Mesenchymal stem cell (in vitro differentiated cells and primary cell): ENCODE results near the gene LGALS3BP.

ENCODE experiments used
- DNase-seq: peaks from one replicate; pipeline ENCODE4 v3.0.0-alpha.2; 2013
- H2AFZ ChIP-seq: one replicate; pipeline ENCODE4 v1.6.1; 2013; ENCODE audit warnings: low read depth, mild to moderate bottlenecking, control low read depth, inconsistent platforms, low read length, moderate library complexity
- H2AK5ac ChIP-seq: 2 replicates; pipeline ENCODE4 v1.6.1; 2013; ENCODE audit warnings: low read length, moderate library complexity, mild to moderate bottlenecking, inconsistent platforms; ENCODE audit not compliant: severe bottlenecking
- H2BK120ac ChIP-seq: one replicate; pipeline ENCODE4 v1.6.1; 2013; ENCODE audit warnings: low read depth, mild to moderate bottlenecking, inconsistent platforms, low read length, moderate library complexity
- H2BK12ac ChIP-seq, 2 experiments: one replicate each; pipeline ENCODE4 v1.6.1; 2013; ENCODE audit warnings: inconsistent platforms in 2 of 2, low read length in 2 of 2, mild to moderate bottlenecking in 2 of 2, moderate library complexity in 2 of 2, control low read depth in 1 of 2
- H2BK15ac ChIP-seq: one replicate; pipeline ENCODE4 v1.6.1; 2013; ENCODE audit warnings: mild to moderate bottlenecking, low read depth, inconsistent platforms; ENCODE audit not compliant: poor library complexity, severe bottlenecking
- H2BK5ac ChIP-seq: 2 replicates; pipeline ENCODE4 v1.6.1; 2013; ENCODE audit warnings: low read depth, mild to moderate bottlenecking, low read length, control low read depth, inconsistent platforms; ENCODE audit not compliant: poor library complexity, severe bottlenecking
- H3K14ac ChIP-seq, 2 experiments: one replicate each; pipeline ENCODE4 v1.6.1; 2013; ENCODE audit warnings: inconsistent platforms in 2 of 2, low read length in 2 of 2, control low read depth in 1 of 2, mild to moderate bottlenecking in 1 of 2, moderate library complexity in 1 of 2
- H3K18ac ChIP-seq, 2 experiments: one replicate each; pipeline ENCODE4 v1.6.1; 2013; ENCODE audit warnings: inconsistent platforms in 2 of 2, low read length in 2 of 2, control low read depth in 1 of 2, low read depth in 1 of 2, mild to moderate bottlenecking in 1 of 2
- H3K23ac ChIP-seq, 2 experiments: one replicate each; pipeline ENCODE4 v1.6.1; 2013; ENCODE audit warnings: inconsistent platforms in 2 of 2, low read length in 2 of 2, mild to moderate bottlenecking in 2 of 2, moderate library complexity in 2 of 2, control low read depth in 1 of 2
- H3K27ac ChIP-seq: 2 replicates; pipeline ENCODE4 v1.5.1; 2013; ENCODE audit warnings: mild to moderate bottlenecking, moderate library complexity, low read length, control low read depth, inconsistent platforms; ENCODE audit not compliant: poor library complexity, severe bottlenecking
- H3K27me3 ChIP-seq, 2 experiments: 2 replicates each; pipeline versions ENCODE4 v1.6.1 to v1.7.0; 2013; ENCODE audit warnings: low read length in 2 of 2, mild to moderate bottlenecking in 2 of 2, moderate library complexity in 2 of 2, control low read depth in 1 of 2, inconsistent platforms in 1 of 2; ENCODE audit not compliant: control insufficient read depth in 1 of 2, insufficient read depth in 1 of 2
- H3K36me3 ChIP-seq, 2 experiments: 2 replicates each; pipeline versions ENCODE4 v1.6.1 to v1.7.0; 2013; ENCODE audit warnings: low read length in 2 of 2, control low read depth in 1 of 2, inconsistent platforms in 1 of 2, low read depth in 1 of 2, mild to moderate bottlenecking in 1 of 2; ENCODE audit not compliant: insufficient read depth in 2 of 2, control insufficient read depth in 1 of 2
- H3K4ac ChIP-seq, 2 experiments: one replicate each; pipeline ENCODE4 v1.6.1; 2013; ENCODE audit warnings: inconsistent platforms in 2 of 2, low read length in 2 of 2, mild to moderate bottlenecking in 2 of 2, moderate library complexity in 2 of 2, control low read depth in 1 of 2, low read depth in 1 of 2
- H3K4me1 ChIP-seq: 2 replicates; pipeline ENCODE4 v1.6.1; 2013; ENCODE audit warnings: low read depth, low read length, control low read depth; ENCODE audit not compliant: control insufficient read depth, insufficient read depth
- H3K4me2 ChIP-seq: 2 replicates; pipeline ENCODE4 v1.6.1; 2013; ENCODE audit warnings: low read length, mild to moderate bottlenecking, inconsistent platforms; ENCODE audit not compliant: poor library complexity, severe bottlenecking
- H3K4me3 ChIP-seq, 2 experiments: 2 replicates each; pipeline versions ENCODE4 v1.5.1 to v1.7.0; 2013; ENCODE audit warnings: low read length in 2 of 2, mild to moderate bottlenecking in 2 of 2, control low read depth in 1 of 2, low read depth in 1 of 2; ENCODE audit not compliant: insufficient read depth in 1 of 2
- H3K79me1 ChIP-seq: replicated peaks from 2 replicates; pipeline ENCODE4 v1.6.1; 2013; ENCODE audit warnings: mild to moderate bottlenecking, control low read depth, low read length, inconsistent platforms; ENCODE audit not compliant: poor library complexity, severe bottlenecking
- H3K9ac ChIP-seq: 2 replicates; pipeline ENCODE4 v1.7.0; 2013; ENCODE audit warnings: mild to moderate bottlenecking, low read length, moderate library complexity
- H3K9me3 ChIP-seq: 2 replicates; pipeline ENCODE4 v1.7.0; 2013; ENCODE audit warnings: mild to moderate bottlenecking, low read length; ENCODE audit not compliant: control insufficient read depth
- H4K8ac ChIP-seq: one replicate; pipeline ENCODE4 v1.6.1; 2013; ENCODE audit warnings: inconsistent platforms, mild to moderate bottlenecking, low read length, moderate library complexity
- H4K91ac ChIP-seq: one replicate; pipeline ENCODE4 v1.6.1; 2013; ENCODE audit warnings: mild to moderate bottlenecking, low read length, inconsistent platforms
- WGBS: methylation state at CpG from one replicate; pipeline ENCODE4 v1.1.7; 2013; ENCODE audit warnings: mixed read lengths; 5-methylcytosine and 5-hydroxymethylcytosine counted together

The LGALS3BP gene

DNA sequence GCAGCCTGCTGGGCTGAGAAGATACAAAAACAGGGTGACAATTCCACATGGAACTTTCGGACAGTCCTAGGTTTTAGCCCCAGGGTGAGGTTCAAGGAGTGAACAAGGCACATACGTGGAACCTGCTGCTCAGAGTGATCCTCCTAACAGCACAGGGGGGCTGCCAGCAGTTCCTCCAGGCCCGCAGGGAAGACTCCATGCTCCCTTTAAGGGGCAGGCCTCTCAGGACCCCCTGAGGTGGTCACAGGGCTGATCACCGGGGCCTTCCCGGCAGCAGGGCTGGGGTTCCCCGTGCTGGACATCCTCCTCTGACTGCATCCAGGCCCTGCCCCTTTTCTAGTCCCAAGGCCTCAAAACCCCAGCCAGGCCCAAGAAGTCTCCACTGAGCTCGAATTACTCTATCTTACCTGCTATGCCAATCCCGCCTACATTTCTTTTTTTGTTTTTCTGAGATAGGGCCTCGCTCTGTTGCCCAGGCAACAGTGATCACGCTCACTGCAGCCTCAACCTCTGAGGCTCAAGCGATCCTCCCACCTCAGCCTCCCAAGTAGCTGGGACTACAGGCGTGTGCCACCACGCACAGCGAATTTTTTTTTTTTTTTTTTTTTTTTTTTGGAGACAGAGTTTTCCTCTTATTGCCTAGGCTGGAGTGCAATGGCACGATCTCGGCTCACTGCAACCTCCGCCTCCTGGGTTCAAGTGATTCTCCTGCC is 19.5 kb upstream of the LGALS3BP start:
- Histone ChIP-seq H3K27me3 (no peaks in the 10 kb centered on the region), H3K36me3 (peaks cover 56 to 84% of the 10 kb centered on the region in 2 experiments), H3K4me2 (no peak overlapping the region), H2BK120ac (no peak overlapping the region), H3K9ac (no peak overlapping the region), H3K4ac (no peak overlapping the region), H4K91ac (no peak overlapping the region), H3K23ac (no peak overlapping the region), H3K27ac (no peak overlapping the region), H2AFZ (no peak overlapping the region), H2BK12ac (no peak overlapping the region), H2BK15ac (no peak overlapping the region), H3K18ac (no peak overlapping the region), H3K79me1 (peaks cover 49% of the 10 kb centered on the region), H3K4me3 (no peak overlapping the region), H2BK5ac (no peak overlapping the region), H3K9me3 (no peaks in the 10 kb centered on the region), H2AK5ac (no peak overlapping the region), H4K8ac (no peak overlapping the region), H3K4me1 (peaks cover 18% of the 10 kb centered on the region), H3K14ac (no peak overlapping the region)
- WGBS: 96% methylated on average over 17 of the region's 17 CpGs
- no peak for DNase-seq

DNA sequence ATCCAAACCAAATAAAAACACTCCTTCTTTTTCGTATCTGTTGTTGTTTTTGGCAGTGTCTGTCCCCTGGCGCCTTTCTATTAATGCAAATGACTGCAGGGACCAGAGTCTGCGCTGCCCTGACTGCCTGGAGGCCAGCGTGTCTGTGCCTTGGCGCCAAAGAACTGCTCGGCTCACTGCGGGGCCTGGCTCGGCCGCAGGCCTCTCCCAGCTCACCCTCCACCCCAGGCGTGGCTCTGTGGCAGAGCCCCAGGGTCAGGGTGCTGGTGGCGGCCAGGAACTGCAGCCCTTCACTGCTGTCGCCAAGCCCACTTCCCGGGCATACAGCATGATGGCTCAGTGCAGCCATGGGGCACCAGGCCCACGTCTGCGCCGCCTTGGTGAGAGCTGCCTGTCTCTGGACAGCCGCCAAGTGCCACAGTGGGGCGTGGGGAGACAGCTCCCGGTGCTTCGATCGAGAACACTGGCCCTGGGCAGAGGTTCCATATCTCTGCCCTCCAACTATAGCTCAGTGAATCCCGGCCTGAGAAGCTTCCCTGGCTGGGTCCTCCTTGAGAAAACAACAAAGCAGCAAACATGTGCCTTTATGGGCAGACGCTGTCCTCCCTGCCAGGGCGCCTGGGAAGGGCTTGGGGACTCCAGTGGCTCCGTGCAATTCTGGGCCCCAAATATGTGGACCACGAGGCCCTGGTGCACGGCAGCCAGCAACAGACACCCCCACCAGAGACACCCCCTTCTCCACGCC is 18.8 kb upstream of the LGALS3BP start:
- Histone ChIP-seq H3K36me3 (peaks cover 63 to 91% of the 10 kb centered on the region in 2 experiments), H3K9me3 (no peaks in the 10 kb centered on the region), H2BK15ac (no peak overlapping the region), H3K4me1 (peaks cover 15% of the 10 kb centered on the region), H3K14ac (no peak overlapping the region), H2BK12ac (no peak overlapping the region), H3K18ac (no peak overlapping the region), H2BK5ac (no peak overlapping the region), H4K8ac (no peak overlapping the region), H2AFZ (no peak overlapping the region), H3K4me2 (no peak overlapping the region), H3K4me3 (no peak overlapping the region), H3K27ac (no peak overlapping the region), H3K9ac (no peak overlapping the region), H2BK120ac (no peak overlapping the region), H4K91ac (no peak overlapping the region), H3K79me1 (peaks cover 55% of the 10 kb centered on the region), H2AK5ac (no peak overlapping the region), H3K4ac (no peak overlapping the region), H3K23ac (no peak overlapping the region), H3K27me3 (no peaks in the 10 kb centered on the region)
- no peak for DNase-seq
- WGBS: 96% methylated on average over 28 of the region's 28 CpGs

DNA sequence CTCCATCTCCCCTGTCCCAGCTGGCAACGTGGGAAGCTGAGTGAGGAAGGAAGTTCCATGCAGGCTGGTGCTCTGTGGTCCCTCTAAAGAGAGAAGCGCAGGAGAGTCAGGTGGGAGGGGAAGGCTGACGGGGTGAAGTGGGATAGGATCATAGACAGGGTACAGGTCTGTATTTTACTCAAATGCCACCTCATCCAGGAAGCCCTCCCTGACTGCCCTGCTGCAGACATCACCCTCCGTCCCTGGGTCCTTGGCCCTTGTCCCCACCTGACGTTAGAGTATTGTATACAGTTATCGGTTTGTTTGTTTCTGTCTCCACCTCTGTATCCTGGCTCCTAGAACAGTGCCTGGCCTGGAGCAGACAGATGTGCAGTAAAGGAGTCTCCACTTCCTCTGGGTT is 18.2 kb upstream of the LGALS3BP start:
- Histone ChIP-seq H4K8ac (no peak overlapping the region), H3K27me3 (no peaks in the 10 kb centered on the region)
- 97% methylated on average over 5 of the region's 6 CpGs for WGBS

DNA sequence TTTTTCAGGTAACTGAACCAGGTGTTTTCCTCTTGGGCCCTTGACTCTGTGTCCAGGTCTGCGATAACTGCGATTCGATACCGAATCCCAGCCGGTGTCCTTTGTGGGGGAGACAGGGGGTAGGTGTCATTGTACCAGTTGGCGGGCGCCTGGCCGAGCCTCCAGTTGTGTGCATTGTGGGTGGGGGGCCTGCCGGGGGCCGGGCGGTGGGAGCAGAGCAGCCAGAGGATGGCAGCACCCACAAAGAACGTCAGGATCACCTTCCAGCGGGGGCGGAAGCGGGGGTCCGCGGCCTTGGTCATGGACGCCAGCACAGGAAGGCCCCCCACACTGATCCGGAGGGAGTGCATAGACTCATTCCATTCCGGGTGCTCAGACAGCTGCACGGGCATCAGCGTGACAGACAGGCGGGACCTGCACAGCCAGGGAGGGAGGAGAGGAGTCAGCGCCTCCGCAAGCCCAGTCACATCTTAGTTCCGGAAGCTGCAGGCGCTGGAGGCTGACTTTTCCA is 17.6 kb upstream of the LGALS3BP start:
- peaks cover 67 to 93% of the 10 kb centered on the region in 2 experiments for H3K36me3 ChIP-seq
- H3K4me1 ChIP-seq: peaks cover 9% of the 10 kb centered on the region

More for the DNA sequence above, 18.2 kb upstream of the LGALS3BP start:
- H2AFZ ChIP-seq: no peak overlapping the region
- H3K36me3 ChIP-seq: peaks cover 67 to 94% of the 10 kb centered on the region in 2 experiments
- H2BK15ac ChIP-seq: no peak overlapping the region
- H3K79me1 ChIP-seq: peaks cover 57% of the 10 kb centered on the region
- H4K91ac ChIP-seq: no peak overlapping the region
- no peak overlapping the region for H2BK120ac ChIP-seq
- no peak overlapping the region for H3K27ac ChIP-seq
- H2AK5ac ChIP-seq: no peak overlapping the region
- no peak overlapping the region for H3K14ac ChIP-seq
- no peak overlapping the region for H3K4ac ChIP-seq
- no peak overlapping the region for H2BK12ac ChIP-seq
- DNase-seq: no peak
- H3K4me1 ChIP-seq: peaks cover 14% of the 10 kb centered on the region
- H2BK5ac ChIP-seq: no peak overlapping the region
- no peak overlapping the region for H3K9ac ChIP-seq
- H3K9me3 ChIP-seq: no peaks in the 10 kb centered on the region
- no peak overlapping the region for H3K4me2 ChIP-seq
- no peak overlapping the region for H3K18ac ChIP-seq
- H3K4me3 ChIP-seq: no peak overlapping the region
- no peak overlapping the region for H3K23ac ChIP-seq

More for the DNA sequence above, 17.6 kb upstream of the LGALS3BP start:
- Histone ChIP-seq H3K14ac (no peak overlapping the region), H2BK15ac (no peak overlapping the region), H2AK5ac (no peak overlapping the region), H2AFZ (no peak overlapping the region), H3K4me2 (no peak overlapping the region), H3K9ac (no peak overlapping the region), H2BK12ac (no peak overlapping the region), H3K4ac (no peak overlapping the region), H3K23ac (no peak overlapping the region), H3K79me1 (peaks cover 55% of the 10 kb centered on the region), H4K8ac (no peak overlapping the region), H4K91ac (no peak overlapping the region), H3K27me3 (no peaks in the 10 kb centered on the region), H3K9me3 (no peaks in the 10 kb centered on the region), H2BK5ac (no peak overlapping the region), H2BK120ac (no peak overlapping the region), H3K27ac (no peak overlapping the region), H3K18ac (no peak overlapping the region), H3K4me3 (no peak overlapping the region)
- DNase-seq: no peak
- WGBS: 97% methylated on average over 27 of the region's 27 CpGs
